Gastroesophageal sphincter (tissue), 3 donors: ENCODE measurements around the gene MTUS2.

Experiments
- CTCF ChIP-seq, 4 experiments: fragments of 200-600 bp in 2 of 4; fragments of 450-650 bp in 2 of 4; sonication (generic) in 1 of 4; IDR thresholded peaks; one replicate each; pipeline ENCODE4 v1.5.1; 2017 to 2019; ENCODE audit warnings: antibody characterized with exemption in 4 of 4, mild to moderate bottlenecking in 2 of 4, moderate library complexity in 2 of 4
- POLR2A ChIP-seq, 2 donors: fragments of 450-650 bp; IDR thresholded peaks; one replicate each; pipeline ENCODE4 v1.6.1; 2017; ENCODE audit warnings: antibody characterized with exemption in 2 of 2, mild to moderate bottlenecking in 2 of 2, moderate library complexity in 1 of 2
- POLR2AphosphoS5 ChIP-seq: sonication (generic); formaldehyde crosslinking; IDR thresholded peaks from one replicate; pipeline ENCODE4 v1.6.1; 2017; ENCODE audit warnings: antibody characterized with exemption

GRCh38 chr13:29532116-29532515 is 712.0 kb downstream of the MTUS2 start:
- TF ChIP-seq POLR2AphosphoS5 (no peak), POLR2A (IDR thresholded peaks at IDR 0.05) (no peak), CTCF (IDR thresholded peaks at IDR 0.05) (no peak)
